ENCODE data around the gene ZNRF2.

DNA sequence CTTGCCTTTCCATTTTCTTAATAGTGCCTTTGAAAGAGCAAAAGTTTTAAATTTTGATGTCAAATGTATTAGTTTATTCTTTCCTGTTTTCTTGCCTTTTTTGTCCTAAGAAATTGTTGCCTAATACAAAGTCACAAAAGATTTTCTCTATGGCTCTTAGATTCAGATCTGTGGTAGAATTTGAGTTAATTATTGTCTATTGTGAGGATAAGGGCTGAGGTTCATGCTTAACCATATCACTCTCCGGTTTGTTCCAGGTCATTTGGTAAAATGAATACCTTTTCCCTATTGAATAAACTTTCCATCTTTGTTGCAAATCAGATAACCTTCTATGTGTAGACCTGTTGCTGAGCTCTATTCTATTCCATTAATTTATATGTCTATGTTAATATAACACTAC, 98.2 kb downstream of the ZNRF2 start:
- TF ChIP-seq CTCF (IDR thresholded peaks at IDR 0.05; ENCODE audit: extremely low read depth in 1 of 2, insufficient read depth in 1 of 2, low read depth in 1 of 2, low read length in 2 of 2) = no peak
- no peak for TF ChIP-seq GATA2 (IDR thresholded peaks at IDR 0.05; ENCODE audit: insufficient read depth, insufficient read length, low read depth, low read length)
- TF ChIP-seq POLR2AphosphoS5 (IDR thresholded peaks at IDR 0.05; ENCODE audit: insufficient read depth, low read depth, low read length) = no peak
- no peak for TF ChIP-seq MAX (IDR thresholded peaks at IDR 0.05; ENCODE audit: insufficient read depth, insufficient read length)

Data from endothelial cell of umbilical vein (primary cell).